Ramos (cell line): ENCODE measurements around the gene DAZAP1.

Source experiments
- in situ Hi-C: fragments of 300-500 bp; cut with MboI; formaldehyde crosslinking; loops from one replicate; pipeline ENCODE4 v1.14.3; 2022; ENCODE audit warnings: low sequenced_read_pairs; ENCODE audit not compliant: unreplicated experiment

DAZAP1 gene

DNA sequence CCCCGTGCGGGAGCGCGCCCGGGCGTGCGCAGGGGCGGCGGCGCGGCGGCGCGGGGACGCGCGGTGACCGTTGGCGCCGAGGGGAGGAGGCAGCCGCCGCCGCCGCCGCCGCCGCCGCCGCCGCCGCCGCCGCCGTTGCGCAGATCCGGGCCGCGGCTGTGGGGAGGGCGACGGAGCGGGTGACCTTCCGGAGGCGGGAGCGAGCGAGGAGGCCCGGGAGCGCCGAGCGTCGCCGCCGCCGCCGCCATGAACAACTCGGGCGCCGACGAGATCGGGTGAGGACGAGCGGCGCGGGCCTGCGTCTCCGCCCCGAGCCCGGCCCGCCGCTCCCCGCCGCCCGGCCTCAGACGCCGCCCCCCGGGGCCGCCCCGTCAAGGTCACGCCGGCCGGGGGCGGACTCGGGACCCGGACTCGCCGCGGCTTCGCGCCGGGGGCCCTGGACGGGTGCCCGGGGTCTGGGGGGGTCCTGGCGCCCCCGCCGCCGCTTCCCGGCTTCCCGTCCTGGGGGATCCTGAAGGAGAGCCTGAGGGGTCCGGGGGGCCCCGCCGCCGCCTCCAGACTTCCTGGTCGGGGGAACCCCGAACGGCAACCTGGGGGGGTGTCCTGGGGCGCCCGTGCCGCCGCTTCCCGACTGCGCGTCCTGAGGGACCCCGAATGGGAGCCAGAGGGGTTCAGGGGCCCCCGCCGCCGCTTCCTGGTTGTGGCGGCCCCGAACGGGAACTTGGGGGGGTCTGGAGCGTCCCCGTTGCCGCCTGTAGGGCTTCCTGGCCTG lies at the start of gene DAZAP1:
Gene DAZAP1 (plus strand): TSS at position 59 of the 772 bp plus-strand sequence. CDS start 188 bp downstream, at position 247.
- in situ Hi-C loops = no loop called here

DNA sequence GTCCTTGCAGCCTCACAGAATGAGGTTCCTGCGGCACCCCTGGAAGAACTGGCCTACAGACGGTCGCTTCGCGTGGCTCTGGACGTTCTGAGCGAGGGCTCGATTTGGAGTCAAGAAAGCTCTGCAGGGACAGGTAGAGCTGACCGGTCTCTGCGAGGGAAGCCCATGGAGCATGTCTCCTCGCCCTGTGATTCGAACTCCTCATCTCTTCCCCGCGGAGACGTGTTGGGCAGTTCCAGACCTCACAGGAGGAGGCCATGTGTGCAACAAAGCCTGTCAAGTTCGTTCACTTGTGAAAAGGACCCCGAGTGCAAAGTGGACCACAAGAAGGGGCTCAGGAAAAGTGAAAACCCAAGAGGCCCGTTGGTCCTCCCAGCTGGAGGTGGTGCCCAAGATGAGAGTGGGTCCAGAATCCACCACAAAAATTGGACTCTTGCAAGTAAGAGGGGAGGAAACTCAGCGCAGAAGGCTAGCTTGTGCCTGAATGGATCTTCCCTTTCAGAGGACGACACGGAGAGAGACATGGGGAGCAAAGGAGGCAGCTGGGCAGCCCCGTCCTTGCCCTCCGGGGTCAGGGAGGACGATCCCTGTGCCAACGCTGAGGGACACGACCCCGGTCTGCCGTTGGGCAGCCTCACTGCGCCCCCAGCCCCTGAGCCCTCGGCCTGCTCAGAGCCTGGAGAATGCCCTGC lies 47.1 kb upstream of the DAZAP1 start:
- in situ Hi-C loops = no loop called here

DNA sequence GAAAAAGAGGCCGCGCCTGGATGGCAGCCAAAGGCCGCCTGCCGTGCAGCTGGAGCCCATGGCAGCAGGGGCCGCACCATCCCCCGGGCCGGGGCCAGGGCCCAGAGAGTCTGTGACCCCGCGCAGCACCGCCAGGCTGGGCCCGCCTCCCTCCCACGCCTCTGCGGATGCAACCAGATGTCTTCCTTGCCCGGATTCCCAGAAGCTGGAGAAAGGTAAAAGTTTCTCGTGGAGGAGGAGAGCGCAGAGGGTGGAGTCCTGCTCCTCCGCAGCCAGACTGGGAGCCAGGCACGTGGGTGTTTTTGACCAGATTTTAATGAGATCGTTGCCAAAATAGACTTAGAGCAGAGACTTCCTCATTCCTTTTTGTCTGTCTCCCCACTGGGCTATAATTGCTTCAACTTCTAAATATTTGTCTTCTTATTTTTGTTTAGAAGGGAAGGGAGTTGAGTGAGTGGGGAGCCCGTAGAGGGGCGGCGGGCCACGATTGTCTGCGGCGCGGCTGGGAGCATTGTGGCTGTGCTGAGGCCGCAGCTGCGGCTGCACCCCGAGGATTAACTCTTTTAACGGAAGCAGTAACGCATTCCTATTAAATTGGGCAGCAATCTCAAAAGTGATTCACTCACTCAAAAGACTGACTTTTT lies 46.4 kb upstream of the DAZAP1 start:
- in situ Hi-C loops = no loop called here

DNA sequence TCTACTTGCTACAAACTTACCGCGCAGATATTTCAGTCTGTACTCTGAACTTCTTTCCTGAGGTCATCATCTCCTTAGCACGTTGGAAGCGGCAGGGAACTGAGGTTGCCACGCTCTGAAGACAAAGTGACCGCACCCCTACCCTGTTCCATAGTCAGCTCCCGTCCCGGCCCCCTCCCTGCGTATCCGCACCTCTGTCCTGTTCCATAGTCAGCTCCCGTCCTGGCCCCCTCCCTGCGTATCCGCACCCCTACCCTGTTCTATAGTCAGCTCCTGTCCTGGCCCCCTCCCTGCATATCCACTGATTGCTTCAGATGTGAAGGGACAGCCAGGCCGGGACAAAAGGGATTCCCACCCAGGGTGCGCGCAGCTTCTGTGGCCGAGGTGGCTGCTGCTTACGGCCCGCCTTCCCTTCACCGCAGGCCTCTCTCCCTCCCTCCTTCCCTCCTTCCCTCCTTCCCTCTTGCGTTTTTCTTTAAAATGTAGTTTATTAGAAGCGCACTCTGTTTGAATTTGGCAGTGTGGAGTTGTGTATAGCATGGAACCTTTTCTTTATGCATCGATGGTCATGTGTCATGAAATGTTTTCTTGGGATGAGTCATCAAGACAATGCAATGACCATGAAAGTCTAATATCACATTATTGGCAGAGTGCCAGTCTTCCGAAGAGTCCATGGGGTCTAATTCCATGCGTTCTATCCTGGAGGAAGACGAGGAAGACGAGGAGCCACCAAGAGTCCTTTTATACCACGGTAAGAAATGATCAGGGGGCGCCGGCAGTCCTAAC lies 45.6 kb upstream of the DAZAP1 start:
- in situ Hi-C loops = no loop called here

DNA sequence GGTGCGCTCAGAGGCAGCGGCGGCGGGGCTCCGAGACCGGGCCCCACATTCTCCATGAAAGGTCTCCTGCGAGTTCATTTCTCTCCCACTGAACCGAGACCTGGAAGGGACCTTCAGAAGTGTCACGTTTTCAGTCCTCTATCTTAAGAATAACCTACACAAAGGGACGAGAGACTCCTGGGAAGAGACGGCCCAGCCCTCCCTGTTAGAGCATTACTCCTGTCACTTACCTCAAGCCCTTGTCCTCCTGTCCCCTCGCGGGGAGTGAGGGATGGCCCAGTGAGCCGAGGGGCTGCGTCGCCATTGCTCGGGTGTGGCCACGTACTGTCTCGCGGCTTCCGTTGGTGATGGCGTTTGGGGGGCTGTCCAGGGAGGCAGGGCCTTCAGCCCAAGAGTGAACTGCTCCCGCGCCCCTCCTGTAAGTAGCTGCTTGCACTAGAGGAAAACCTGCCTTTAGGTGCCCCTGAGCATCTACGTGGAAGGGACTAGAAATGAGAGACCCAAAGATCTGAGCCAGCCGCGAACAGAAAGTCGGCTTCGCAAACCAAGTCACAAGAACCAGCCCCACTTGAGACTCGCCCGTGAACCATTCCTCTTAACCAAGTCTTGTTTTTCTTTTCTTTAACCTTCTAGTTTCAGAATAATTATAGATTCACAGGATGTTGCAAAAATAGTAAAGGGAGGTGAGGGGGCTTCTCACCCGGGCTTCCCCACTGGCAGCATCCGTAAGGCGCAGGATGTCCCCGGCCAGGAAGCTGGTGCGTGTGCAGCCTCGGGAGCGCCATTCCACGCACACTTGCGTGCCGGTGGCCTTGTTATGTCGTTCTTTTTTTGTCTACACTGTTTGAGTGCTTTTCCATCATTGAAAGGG lies 44.8 kb upstream of the DAZAP1 start:
- in situ Hi-C loops = no loop called here

DNA sequence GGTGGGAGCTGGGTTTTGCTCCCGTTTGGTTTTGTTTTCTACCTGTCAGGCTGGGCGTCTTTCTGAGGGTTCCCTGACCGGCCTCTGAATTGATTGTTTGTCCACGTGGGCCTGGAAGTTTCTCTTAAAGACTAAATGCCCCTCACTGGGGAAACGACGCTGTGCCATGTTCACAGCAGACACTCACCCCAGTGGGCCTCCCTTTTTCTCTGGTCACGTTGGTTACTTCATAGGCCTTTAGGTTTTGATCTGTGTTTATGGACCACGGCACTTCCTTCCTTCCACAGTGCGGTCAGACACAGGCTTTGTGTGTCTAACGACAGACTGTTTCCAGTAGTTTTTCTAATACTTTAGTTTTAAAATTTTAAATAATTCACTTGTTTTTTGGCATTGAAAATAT lies 43.8 kb upstream of the DAZAP1 start:
- in situ Hi-C loops = no loop called here

DNA sequence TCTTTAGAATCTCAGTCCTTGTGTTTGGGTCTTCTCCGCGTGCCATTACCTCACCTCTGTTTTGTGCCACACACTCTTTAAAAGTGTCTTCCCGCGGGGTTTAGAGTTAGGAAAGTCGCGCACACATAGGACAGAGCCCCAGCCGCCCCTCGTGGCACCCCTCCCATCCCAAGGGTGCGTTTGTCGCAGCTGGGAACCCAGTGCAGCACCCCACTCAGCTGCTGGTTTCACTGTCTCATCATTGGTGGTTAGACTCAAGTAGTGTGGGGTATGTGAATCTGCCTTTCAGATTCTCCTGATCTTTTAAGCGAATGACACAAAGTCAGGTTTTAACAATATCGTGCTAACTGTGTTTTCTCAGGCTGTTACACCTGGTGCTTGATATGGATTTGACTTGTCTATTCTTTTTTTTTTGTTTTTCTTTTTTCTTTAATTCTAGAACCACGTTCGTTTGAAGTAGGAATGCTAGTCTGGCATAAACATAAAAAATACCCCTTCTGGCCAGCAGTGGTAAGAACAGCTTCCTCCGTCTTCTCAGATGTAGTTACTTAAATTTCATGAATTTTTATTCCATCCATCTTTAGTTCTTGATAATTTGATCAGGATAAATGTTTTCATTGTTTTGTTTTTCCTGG lies 43.2 kb upstream of the DAZAP1 start:
- in situ Hi-C loops = no loop called here

DNA sequence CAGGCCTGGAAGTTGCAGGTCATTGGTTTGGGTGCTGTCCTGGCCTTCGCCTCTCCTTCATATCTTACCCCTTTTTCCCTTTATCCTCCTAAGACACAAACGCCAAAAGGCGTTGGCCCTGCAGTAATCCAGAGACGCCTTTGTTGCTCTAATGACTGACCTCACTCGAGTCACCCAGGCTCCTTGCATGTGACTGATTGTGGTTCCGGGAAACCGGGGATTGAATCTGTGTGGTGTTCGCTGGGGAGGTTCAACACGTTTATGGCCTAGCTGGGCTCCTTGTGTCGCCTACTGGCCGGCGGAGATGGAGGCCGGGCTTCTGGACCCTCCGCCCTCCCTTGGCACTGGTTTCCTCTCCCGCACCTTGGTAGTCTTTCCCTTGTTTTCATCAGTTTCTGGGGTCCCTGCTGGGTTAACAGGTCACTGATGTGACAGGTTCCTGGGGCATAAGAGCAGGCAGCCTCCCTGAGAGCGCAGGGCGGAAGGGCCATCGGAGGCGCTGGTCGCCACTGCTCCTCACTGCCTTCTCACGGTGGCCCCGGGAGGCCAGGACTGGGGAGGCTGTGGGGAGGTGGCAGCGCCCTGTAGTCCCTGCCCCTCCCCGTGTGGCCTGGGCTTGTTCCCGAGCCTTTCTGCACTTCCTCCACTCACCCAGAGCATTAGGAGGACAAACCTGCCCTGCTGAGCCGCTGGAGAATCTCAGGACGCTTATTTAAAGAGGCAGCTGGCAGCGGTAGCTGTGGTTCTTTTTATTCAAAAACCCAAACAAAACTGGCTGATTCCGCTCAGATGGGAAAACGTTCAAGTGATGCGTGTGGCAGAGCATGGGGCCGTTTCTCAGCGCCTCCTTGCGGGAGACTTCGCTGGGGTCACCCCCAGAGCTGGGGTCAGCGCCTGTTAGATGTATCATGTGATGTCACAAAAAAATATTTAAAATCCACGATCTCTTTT lies 41.8 kb upstream of the DAZAP1 start:
- in situ Hi-C loops = no loop called here

DNA sequence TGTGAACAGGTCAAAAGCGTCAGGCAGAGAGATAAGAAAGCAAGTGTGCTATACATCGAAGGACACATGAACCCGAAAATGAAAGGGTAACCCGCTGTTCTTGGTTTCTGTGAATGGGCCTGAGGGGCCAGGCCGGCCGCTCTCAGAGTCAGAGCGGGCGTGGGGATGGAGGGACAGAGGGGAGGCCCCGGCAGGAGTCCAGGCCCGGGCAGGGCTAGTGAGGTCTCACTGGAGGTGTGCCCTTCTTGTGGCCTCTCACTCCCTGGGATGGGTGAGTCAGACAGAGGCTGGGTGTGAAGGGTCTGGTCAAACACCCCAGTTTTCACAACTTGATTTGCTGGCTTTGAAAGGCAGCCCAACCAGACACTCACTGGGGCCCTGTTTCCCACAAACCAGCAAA lies 41.1 kb upstream of the DAZAP1 start:
- in situ Hi-C loops = no loop called here

DNA sequence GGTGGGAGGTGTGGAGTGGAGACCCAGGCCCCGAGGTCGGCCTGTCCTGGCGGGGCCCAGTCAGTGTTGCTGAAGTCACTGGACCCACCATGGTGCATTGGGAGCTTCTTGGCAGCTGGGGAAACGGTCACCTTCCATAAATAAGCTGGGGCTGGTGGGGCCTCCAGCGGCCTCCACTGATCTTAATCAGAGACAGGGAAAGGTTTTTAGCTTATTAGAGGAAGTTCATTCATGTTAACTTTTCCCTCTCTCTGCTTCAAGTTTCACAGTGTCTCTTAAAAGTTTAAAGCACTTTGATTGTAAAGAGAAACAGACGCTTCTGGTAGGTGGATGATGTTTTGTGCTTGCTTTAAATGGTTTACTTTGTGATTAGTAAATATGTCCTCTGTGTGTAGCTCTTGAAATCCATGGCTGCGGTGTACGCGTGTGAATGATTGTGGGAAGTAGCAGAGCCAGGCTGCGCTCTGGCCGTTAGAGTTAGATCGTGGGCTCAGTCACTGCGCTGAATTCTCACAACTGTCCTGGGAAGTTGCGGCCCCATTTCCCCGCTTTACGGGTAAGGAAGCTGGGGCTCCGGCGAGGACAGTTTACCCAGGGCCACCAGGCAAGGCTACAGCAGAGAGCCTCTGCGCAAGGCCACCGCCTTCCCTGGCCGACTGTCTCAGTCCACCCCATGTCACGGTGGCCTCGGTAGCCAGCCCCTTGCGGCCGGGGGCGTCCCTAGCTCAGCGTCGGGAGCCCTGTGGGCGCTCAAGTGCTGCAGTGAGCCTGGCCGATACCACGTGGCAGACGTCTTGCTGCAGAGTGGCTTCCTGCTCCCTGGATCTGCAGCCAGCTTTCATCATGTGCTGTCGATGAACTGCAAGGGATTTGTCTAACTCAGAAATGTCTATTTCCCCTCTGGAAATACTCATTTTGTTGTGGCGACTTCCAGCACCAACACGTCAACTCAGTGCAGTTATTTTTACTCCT lies 40.2 kb upstream of the DAZAP1 start:
- in situ Hi-C loops = no loop called here

DNA sequence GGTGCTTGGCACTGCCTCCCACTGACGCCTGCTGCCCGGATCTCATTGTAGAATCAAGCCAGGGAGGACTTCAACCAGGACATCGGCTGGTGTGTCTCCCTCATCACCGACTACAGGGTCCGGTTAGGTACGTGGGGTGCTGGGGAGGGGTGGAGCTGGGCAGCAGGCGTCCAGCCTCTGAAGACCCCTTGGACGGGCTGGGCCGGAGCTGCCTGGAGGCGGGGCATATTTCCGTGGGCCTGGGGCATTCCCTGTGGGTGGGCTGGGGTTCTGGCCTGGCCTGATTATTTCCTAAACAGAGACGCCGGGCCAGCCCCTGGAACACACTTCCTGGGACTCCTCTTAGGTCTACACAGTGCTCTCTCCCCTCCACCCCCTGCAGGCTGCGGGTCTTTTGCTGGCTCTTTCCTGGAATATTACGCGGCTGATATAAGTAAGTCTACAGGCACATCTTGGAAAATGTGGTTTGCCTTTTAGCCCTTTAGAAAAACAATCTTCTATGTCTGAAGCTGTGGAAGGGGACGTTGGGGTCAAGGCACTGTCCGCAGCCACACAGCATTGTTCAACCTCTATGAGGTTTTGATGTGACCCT lies 38.1 kb upstream of the DAZAP1 start:
- in situ Hi-C loops = no loop called here

DNA sequence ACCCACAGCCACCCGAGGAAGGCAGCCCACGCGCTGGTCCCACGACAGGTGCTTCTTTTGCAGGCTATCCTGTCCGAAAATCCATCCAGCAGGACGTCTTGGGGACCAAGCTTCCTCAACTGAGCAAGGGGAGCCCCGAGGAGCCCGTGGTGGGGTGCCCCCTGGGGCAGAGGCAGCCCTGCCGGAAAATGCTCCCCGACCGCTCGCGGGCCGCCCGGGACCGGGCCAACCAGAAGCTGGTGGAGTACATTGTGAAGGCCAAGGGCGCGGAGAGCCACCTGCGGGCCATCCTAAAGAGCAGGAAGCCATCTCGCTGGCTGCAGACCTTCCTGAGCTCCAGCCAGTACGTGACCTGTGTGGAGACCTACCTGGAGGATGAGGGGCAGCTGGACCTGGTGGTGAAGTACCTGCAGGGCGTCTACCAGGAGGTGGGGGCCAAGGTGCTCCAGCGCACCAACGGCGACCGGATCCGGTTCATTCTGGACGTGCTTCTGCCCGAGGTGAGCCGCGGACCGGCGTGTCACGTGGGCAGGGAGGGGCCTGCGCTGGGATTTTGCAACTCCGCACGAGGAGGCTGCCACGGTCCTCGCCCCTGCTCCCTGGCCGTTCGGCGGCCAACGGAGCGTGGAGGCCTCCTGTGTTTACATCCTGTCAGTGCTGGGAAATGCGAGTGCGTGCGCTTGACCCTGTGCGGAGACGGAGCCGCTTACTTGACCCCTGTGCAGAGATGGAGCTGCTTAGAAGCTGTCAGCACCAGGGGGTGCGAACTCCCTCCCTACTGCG lies 36.6 kb upstream of the DAZAP1 start:
- in situ Hi-C loops = no loop called here

DNA sequence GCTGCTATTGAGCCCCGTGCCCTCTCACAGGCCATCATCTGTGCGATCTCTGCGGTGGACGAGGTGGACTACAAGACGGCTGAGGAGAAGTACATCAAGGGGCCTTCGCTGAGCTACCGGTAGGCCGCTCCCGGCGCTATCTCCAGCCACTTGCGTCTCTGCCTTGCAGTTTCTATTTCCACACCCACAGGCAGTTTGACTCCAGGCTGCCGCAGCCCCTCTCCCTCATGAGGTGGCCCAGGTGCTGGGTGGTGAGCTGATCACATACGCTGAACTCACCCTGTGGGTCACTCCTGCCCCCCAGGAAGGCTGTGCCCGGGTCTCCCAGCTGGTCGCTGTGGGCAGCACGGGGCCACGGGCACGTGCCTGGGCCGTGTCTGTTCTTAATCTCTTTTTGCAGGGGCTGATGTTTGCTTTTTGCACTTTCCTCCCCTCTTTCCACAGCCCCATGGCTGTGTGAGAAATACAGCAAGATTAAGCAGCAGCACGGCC lies 34.3 kb upstream of the DAZAP1 start:
- in situ Hi-C loops = no loop called here

DNA sequence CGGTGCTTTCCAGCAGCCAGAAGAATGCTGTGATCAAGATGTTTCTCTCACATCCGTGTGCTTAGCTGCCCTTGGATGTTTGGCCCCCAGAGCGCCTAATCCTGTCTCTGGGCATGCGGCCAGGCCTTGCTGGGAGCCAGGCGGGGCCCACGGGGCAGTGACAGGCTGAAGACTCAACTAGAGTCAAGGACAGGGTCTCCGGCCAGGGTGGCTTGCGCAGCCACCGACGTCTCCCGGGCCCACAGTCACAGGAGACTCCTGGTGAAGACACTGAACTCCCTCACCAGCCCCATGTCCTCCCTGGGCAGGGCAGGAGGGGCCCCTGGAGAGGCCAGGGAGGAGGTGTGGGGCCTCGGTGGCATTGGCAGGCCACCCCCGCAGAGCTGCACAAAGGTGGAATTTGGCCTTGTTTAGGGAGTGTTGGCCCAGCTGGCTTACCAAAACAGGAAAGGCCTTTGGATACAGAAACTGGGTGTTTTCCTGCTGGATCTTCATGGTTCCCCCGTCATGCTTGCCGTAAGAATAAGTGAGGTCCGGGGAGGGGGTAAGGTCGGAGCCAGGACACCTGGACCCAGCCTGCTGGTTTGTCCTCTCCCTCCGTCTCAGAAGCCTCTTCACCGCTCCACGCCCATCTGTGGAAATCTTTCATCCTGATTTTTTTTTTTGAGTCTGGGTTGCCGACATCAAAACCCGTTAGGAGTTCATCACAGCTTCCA lies 33.7 kb upstream of the DAZAP1 start:
- in situ Hi-C loops = no loop called here

DNA sequence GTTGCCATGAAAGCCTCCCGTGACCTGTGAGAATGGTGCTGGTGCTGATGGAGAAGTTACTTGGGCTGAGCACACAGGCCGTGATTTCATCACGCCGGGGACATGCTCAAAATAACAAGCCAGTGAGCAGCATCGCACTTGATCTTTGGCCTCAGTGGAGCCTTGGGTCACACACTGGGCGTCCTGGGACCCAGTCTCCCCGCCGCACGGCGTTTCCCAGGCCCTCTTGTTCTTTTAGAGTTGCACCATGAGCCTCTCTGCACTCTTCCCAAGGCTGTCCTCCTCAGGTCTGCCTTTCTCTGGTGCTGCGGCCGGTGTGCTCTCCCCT lies 33.2 kb upstream of the DAZAP1 start:
- in situ Hi-C loops = no loop called here
